Embryonic facial prominence (tissue), 1 donor: ENCODE results near the gene DAZAP1.

Experiments
- DNase-seq: peaks from one replicate; pipeline ENCODE4 v3.0.0-alpha.2; 2016; ENCODE audit errors: extremely low spot score

The DAZAP1 gene

DNA sequence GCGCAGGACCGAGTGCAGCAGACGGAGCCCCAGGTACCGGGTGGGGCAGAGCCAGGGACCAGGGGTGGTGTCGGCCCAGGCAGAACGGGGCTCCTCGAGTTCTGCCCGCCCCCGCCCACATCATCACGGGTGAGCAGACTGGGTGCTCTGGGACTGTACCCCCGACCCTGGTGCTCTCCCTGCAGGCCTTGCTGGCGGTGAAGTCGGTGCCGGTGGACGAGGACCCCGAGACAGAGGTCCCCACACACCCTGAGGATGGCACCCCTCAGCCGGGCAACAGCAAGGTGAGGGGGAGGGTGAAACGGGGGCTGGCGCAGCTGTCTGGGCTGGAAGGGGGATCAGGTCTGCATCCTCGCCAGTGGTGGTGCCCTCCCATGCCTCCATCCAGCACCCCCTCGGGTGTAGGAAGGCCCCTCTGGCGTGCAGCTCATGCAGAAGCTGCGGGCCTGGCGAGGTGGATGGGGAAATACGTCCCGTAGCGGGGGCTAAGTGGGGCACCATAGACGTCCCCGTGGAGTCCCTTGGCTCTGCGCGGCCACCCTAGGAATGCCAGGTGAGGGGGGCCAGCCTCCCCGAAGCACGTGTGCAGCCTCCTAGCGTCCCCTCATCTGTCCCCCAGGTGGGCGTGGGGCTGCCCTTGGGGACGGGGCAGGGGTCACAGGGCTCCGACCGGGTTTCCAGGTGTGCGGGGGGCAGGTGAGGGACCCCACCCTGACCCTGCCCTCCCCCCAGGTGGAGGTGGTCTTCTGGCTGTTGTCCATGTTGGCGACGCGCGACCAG lies 48.9 kb downstream of the DAZAP1 start:
- no peak for DNase-seq

DNA sequence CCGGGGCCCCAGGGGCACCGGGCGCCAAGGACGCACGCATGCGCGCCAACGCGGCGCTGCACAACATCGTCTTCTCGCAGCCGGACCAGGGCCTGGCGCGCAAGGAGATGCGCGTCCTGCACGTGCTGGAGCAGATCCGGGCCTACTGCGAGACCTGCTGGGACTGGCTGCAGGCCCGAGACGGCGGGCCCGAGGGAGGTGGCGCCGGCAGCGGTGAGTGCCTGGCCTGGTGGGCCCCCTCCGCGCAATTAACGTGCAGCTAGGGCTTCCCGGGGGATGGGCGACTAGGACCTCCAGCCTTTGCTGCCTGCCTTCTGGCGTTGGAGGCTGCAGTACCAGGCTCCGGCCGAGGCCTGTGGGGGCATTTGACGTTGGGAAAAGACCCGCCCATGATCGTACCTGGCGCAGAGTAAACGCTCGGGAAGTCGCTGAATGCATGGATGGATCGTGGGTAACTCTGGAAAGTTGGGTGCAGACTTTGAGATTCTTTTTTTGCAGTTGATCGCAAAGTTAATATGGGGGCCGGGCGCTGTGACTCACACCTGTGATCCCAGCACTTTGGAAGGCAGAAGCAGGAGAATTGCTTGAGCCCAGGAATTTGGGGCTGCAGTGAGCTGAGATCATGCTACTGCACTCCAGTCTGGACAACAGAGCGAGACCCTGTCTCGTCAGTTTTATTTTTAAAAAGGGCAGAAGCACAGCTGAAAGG lies 49.8 kb downstream of the DAZAP1 start:
- DNase-seq, result no peak

DNA sequence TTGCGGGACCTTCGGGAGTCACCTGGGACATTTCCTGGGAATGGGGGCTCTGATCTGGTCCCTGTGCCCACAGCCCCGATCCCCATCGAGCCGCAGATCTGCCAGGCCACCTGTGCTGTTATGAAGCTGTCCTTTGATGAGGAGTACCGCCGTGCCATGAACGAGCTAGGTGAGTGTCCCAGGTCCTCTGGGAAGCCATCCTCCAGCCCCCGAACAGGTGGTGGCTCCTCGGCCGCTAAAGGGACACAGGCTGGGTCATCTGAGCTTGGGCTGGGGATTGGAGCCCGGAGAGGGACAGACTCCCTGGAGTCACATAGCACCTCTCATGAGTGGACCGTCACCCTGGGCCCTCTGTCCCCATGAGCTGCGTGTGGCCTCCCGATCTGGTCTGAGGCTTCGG lies 50.5 kb downstream of the DAZAP1 start:
- no peak for DNase-seq

DNA sequence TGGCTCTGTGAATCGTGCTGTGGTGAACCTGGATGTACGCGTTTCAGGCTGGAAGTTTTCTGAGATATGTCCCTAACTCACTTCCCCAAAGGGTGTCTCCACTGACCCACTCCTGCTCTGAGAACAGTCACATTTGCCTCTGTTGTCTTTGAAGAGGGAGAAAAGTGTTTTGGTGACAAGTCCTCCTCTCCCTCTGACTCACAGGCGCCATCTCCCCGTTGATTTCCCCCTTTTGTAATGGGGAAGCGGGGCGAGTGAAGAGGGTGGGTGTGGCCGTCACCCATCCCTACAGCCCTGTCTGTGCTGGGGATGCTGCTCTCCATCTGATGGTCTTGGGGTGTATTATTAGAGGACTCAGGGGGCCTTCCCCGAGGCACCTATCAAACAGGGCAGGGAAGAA lies 52.1 kb downstream of the DAZAP1 start:
- DNase-seq, result no peak

DNA sequence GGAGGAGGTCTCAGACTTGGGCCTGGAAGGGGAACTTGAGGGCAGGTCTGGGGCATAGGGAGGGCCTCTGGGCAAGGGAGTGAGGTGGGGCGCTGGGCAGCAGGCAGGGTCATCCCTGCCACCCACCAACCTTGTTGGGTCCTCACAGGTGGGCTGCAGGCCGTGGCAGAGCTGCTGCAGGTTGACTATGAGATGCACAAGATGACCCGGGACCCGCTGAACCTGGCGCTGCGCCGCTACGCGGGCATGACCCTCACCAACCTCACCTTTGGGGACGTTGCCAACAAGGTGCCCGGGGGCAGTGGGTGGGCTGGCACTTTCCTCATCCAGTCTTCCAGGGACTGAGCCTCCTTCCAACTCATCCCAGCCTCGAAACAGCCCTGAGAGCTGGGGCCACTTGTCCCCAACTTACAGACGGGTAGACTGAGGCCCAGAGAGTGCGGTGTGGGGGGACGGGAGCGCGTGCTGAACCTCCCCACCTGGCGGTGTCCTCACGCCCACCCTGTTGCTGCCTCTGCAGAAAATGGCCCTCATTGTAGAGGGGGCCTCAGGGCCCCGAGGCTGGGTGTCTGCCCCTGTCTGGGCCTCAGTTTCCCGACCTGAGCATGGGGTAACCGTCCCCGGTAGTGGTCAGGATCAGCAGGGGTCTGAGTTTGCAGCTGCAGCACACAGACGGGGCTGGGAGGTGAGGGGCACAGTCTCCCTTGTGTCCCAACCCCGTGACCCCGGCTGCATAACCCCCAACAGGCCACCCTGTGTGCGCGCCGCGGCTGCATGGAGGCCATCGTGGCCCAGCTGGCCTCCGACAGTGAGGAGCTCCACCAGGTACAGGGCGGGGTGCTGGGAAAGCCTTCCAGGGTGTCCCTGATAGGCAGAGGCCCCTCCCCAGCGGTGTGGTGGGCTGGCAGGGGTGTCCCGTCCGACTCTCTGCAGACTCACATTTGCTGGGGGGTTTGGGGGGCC lies 52.9 kb downstream of the DAZAP1 start:
- DNase-seq, result no peak

DNA sequence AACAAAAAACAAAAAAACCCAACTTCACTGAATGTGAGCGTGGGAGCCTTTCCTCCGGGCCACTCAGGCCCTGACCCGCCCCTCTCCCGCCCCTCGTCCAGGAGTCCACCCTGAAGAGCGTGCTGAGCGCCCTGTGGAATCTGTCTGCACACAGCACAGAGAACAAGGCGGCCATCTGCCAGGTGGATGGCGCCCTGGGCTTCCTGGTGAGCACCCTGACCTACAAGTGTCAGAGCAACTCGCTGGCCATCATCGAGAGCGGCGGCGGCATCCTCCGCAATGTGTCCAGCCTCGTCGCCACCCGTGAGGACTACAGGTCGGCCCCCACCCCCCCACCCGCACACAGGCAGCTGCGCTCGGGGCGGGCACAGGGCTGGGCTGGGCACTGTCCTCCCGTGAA lies 54.5 kb downstream of the DAZAP1 start:
- DNase-seq, result no peak

DNA sequence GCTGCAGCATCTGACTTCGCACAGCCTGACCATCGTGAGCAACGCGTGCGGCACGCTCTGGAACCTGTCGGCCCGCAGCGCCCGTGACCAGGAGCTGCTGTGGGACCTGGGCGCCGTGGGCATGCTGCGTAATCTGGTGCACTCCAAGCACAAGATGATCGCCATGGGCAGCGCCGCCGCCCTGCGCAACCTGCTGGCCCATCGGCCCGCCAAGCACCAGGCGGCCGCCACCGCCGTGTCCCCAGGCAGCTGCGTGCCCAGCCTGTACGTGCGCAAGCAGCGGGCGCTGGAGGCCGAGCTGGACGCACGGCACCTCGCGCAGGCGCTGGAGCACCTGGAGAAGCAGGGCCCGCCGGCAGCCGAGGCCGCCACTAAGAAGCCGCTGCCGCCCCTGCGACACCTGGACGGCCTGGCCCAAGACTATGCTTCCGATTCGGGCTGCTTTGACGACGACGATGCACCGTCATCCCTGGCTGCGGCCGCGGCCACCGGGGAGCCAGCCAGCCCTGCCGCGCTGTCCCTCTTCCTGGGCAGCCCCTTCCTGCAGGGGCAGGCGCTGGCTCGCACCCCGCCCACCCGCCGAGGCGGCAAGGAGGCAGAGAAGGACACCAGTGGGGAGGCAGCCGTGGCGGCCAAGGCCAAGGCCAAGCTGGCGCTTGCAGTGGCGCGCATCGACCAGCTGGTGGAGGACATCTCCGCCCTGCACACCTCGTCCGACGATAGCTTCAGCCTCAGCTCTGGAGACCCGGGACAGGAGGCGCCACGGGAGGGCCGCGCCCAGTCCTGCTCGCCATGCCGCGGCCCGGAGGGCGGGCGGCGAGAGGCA lies 58.0 kb downstream of the DAZAP1 start:
- DNase-seq, result no peak

DNA sequence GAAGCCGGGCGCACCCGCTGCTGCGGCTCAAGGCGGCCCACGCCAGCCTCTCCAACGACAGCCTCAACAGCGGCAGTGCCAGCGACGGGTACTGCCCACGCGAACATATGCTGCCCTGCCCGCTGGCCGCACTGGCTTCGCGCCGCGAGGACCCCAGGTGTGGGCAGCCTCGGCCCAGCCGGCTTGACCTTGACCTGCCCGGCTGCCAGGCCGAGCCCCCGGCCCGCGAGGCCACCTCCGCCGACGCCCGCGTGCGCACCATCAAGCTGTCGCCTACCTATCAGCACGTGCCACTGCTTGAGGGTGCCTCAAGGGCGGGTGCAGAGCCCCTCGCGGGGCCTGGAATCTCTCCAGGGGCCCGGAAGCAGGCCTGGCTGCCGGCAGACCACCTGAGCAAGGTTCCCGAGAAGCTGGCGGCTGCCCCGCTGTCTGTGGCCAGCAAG lies 58.7 kb downstream of the DAZAP1 start:
- no peak for DNase-seq

DNA sequence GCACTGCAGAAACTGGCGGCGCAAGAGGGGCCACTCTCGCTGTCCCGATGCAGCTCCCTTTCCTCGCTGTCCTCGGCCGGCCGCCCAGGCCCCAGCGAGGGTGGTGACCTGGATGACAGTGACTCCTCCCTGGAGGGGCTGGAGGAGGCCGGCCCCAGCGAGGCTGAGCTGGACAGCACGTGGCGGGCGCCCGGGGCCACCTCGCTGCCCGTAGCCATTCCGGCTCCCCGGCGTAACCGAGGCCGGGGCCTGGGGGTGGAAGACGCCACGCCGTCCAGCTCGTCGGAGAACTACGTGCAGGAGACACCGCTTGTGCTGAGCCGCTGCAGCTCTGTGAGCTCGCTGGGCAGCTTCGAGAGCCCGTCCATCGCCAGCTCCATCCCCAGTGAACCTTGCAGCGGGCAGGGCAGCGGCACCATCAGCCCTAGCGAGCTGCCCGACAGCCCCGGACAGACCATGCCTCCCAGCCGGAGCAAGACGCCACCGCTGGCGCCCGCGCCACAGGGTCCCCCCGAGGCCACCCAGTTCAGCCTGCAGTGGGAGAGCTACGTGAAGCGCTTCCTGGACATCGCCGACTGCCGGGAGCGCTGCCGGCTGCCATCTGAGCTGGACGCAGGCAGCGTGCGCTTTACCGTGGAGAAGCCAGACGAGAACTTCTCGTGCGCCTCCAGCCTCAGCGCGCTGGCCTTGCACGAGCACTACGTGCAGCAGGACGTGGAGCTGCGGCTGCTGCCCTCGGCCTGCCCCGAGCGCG lies 59.3 kb downstream of the DAZAP1 start:
- DNase-seq, result no peak

DNA sequence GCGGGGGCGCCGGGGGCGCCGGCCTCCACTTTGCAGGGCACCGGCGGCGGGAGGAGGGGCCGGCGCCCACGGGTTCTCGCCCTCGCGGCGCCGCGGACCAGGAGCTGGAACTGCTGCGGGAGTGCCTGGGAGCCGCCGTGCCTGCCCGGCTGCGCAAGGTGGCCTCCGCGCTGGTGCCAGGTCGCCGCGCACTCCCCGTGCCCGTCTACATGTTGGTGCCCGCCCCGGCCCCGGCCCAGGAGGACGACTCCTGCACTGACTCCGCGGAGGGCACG lies 59.8 kb downstream of the DAZAP1 start:
- DNase-seq, result no peak

DNA sequence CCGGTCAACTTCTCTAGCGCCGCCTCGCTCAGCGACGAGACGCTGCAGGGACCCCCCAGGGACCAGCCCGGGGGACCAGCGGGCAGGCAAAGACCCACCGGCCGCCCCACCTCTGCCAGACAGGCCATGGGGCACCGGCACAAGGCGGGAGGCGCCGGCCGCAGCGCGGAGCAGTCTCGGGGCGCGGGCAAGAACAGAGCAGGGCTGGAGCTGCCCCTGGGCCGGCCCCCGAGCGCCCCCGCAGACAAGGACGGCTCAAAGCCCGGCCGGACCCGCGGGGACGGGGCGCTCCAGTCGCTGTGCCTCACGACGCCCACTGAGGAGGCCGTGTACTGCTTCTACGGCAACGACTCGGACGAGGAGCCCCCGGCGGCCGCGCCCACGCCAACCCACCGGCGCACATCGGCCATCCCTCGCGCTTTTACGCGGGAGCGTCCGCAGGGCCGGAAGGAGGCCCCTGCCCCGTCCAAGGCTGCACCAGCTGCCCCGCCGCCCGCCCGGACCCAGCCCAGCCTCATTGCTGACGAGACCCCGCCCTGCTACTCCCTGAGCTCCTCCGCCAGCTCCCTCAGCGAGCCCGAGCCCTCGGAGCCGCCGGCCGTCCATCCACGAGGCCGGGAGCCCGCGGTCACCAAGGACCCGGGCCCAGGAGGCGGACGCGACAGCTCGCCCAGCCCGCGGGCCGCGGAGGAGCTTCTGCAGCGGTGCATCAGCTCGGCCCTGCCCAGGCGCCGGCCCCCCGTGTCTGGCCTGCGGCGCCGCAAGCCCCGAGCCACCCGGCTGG lies 60.3 kb downstream of the DAZAP1 start:
- no peak for DNase-seq

DNA sequence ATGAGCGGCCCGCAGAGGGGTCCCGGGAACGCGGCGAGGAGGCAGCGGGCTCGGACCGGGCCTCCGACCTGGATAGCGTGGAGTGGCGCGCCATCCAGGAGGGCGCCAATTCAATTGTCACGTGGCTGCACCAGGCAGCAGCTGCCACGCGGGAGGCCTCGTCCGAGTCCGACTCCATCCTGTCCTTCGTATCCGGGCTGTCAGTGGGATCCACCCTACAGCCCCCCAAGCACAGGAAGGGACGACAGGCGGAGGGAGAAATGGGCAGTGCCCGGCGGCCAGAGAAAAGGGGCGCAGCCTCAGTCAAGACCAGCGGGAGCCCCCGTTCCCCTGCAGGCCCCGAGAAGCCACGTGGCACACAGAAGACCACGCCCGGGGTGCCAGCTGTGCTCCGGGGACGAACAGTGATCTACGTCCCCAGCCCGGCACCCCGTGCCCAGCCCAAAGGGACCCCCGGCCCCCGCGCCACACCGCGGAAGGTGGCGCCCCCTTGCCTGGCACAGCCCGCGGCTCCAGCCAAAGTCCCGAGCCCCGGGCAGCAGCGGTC lies 61.0 kb downstream of the DAZAP1 start:
- DNase-seq, result no peak

DNA sequence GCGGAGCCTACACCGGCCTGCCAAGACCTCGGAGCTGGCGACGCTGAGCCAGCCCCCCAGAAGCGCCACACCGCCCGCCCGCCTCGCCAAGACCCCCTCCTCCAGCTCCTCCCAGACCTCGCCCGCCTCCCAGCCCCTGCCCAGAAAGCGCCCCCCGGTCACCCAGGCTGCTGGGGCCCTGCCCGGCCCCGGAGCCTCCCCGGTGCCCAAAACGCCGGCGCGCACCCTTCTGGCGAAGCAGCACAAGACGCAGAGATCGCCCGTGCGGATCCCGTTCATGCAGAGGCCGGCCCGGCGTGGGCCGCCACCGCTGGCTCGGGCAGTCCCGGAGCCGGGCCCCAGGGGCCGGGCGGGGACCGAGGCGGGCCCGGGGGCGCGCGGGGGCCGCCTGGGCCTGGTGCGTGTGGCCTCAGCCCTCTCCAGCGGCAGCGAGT lies 61.5 kb downstream of the DAZAP1 start:
- DNase-seq, result no peak

DNA sequence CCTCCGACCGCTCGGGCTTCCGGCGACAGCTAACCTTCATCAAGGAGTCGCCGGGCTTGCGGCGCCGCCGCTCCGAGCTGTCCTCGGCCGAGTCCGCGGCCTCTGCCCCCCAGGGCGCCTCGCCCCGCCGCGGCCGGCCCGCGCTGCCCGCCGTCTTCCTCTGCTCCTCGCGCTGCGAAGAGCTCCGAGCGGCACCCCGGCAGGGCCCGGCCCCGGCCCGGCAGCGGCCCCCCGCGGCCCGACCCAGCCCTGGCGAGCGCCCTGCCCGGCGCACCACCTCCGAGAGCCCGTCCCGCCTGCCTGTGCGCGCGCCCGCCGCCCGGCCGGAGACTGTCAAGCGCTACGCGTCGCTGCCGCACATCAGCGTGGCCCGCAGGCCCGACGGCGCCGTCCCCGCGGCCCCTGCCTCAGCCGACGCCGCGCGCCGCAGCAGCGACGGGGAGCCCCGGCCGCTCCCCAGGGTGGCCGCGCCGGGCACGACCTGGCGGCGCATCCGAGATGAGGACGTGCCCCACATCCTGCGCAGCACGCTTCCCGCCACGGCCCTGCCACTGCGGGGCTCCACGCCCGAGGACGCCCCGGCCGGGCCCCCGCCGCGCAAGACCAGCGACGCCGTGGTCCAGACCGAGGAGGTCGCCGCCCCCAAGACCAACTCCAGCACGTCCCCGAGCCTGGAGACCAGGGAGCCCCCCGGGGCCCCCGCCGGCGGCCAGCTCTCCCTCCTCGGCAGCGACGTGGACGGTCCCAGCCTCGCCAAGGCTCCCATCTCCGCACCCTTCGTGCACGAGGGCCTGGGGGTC lies 62.1 kb downstream of the DAZAP1 start:
- DNase-seq, result no peak

DNA sequence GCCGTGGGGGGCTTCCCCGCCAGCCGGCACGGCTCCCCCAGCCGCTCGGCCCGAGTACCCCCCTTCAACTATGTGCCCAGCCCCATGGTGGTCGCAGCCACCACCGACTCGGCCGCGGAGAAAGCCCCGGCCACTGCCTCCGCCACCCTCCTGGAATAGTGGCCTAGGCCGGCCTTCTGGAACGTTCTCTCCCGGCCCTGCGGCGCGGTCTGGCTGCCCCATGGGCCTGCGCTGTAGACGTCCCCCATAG lies 62.6 kb downstream of the DAZAP1 start:
- no peak for DNase-seq

DNA sequence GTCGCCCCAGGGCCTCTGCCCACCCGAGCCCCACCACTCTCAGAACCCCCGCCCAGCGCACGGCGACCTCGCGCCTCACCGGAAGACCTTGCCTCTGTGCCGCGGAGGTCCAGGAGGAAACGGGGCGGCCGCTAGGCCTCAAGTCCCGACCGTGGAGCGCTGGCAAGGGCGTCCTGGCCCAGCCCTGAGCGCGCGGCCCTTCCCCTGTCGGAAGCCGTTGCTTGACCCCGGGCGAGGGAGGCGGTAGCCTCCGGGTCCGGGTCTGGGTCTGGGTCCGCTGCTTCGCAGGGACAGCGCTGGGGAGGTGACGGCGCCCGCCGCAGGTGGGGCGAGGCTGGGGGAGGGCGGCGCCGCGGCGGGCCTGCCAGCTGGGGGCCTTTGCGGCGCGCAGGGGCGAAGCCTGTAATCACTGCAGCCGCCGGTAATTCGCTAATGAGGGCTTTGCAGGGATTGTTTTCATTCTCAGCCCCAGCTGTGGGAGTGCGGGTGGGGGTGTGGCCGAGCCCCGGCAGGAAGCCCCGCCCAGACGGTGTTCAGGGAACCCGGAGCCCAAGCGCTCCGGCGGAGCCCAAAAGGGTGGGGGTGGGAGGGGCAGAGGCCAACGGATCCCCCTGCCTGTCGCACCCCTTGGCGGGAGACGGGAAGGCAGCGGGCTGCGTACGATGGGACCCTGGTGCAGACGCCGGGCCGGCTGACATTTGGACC lies 63.1 kb downstream of the DAZAP1 start:
- DNase-seq, result no peak

DNA sequence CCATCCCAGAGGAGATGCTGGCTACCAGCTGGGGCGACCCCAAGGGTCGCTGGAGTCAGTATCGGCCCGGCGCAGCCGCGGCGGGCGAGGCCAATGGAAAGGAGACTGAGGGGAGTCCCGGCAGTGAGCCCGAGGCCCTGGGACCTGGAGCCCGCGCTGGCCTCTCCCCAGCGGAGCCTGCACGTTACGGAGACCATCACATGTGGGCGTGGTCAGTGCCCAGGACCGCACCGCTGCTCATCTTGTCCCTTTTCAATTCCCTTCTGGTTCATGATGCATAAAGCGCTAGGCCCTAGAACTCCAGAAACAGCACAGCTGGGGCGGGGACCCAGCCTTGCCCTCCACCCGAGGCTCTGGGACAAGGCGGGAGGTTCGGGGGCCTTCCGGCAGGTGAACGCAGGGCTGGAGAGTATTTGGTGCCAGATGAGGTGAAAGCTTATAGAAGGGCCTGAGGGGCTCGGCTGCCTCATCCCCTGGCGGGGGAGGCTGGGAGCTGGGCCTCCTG lies 63.7 kb downstream of the DAZAP1 start:
- no peak for DNase-seq

DNA sequence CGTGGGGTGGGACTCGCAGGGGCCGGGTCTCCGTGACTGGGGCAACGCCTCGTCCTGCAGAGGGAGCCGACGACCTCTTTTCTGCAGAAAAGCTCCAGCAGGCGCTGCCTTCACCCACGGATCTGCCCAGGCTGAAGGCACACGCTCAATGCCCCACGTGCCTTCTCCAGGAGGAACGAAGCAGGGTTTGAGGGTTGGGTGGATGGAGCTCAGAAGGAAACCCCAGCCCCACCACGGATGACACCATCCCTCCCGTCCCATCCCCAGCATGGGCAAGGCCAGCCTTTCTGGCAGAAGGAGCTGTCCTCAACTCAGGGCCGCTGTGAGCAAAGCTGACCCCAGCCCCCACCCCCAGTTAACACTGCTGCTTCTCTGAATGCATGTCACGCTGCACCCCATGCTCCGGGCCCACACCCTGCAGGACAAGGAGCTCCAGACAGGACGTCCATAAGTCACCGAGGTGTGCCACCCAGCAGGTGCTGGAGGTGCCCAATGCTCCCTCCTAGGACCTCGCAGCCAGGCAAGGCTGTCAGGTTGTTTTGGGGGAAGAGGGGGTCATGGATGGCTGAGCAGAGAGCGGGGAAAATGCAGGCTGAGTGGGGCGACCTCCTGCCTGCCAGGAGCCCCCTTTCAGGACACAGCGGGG lies 64.3 kb downstream of the DAZAP1 start:
- no peak for DNase-seq
